Stimulated activated CD4-positive, alpha-beta T cell treated with anti-CD3 and anti-CD28 coated beads, Interleukin-2, amount 100 ng/mL, for 4 hours (primary cell): Measurements from ENCODE around the gene GSTT2.

Source experiments
- DNase-seq: peaks from one replicate; pipeline ENCODE4 v3.0.0-alpha.2; 2020; ENCODE audit warnings: low read depth

GSTT2 gene

DNA sequence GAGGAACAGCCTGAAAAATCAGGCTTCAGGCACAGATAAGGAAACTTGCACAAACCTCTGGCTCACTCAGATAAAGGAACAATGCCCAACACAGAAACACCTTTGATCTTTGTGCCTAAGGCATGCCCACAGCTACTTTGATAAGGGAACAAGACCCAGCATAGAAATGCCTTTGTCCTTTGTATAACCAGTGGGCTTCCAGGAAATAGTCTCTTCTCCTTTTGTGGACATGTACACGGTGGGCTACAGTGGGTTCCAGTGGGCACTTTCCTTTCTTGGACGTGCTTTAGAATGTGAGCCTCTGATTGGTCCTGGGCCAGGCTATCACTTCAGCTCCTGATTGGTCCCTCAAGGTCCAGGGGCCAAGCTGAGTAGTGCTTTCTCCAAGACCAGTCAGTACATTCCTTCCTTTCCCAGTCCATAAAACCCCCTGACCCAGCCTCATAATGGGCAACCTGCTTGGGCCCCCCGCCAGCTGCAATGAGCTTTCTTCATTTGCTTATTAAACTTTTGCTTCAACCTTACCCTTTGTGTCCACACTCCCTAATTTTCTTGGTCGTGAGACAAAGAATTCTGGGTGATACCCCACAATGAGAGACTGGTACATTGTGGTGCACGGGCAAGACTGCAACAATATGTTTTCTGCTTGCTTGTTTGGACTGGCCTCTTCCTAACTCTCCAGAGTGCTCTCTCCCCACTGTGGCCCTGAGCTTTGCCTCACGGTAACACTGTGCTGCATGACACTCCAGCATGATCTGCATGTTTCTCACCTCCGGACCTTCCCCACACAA is 29.5 kb downstream of the GSTT2 start:
- no peak for DNase-seq

DNA sequence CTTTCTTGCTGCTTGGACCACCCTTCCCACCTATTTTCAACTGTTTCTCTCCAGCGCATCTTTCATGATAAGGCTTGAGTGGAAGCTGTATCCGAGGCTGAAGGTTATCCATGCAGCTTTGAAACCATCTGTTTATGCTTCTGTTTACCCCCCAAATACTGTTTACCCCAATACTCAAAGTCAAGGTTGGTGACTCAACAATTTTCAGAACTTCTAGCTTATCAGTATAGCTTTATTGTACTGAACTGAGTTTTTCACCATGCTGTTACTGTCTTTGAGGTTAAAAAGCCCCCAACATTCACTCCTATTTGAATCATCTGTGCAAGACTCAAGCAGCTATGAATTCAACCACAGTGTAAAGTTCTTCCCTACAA is 30.1 kb downstream of the GSTT2 start:
- no peak for DNase-seq

GRCh38 chr22:24011735-24012068 is 31.8 kb downstream of the GSTT2 start:
- DNase-seq = no peak

- DNase-seq = no peak
Measured at GRCh38 chr22:24016156-24016555, 36.2 kb downstream of the GSTT2 start.

GRCh38 chr22:24021304-24021703 is 41.4 kb downstream of the GSTT2 start:
- DNase-seq = no peak

- no peak for DNase-seq
Measured at GRCh38 chr22:24023204-24023789, 43.4 kb downstream of the GSTT2 start.

- no peak for DNase-seq
Measured at GRCh38 chr22:24024354-24024753, 44.4 kb downstream of the GSTT2 start.

GRCh38 chr22:24025475-24025874 is 45.5 kb downstream of the GSTT2 start:
- no peak for DNase-seq

DNA sequence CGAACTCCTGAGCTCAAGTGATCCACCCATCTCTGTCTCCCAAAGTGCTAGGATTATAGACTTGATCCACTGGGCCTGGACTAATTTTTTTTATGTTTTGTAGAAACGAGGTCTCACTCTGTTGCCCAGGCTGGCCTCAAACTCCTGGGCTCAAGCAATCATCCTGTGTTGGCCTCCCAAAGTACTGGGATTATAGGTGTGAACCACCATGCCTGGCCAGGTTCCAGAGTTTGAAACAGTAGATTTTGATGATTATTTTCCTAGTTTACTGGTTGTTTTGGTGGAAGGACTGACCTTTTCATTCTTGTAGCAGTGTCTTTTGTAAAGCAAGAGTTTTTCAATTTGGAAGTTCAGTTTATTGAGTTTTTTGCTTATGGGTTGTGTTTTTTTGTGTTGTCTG is 46.1 kb downstream of the GSTT2 start:
- no peak for DNase-seq

DNA sequence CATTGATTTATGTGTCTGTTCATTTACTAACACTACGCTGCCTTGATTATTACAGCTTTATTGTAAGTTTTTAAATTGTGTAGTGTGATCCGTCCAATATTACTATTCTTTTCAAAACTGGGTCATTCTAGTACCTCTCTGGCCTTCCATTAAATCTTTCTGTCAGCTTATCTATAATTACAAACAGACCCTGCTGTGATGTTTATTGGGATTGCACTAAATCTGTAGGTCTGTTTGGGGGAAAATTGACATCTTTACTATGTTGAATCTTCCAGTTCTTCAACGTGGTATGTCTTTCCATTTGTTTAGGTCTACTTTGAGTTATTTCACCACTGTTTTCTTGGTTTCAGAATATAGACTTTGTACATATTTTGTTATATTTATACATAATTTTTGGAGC is 46.8 kb downstream of the GSTT2 start:
- DNase-seq = no peak

DNA sequence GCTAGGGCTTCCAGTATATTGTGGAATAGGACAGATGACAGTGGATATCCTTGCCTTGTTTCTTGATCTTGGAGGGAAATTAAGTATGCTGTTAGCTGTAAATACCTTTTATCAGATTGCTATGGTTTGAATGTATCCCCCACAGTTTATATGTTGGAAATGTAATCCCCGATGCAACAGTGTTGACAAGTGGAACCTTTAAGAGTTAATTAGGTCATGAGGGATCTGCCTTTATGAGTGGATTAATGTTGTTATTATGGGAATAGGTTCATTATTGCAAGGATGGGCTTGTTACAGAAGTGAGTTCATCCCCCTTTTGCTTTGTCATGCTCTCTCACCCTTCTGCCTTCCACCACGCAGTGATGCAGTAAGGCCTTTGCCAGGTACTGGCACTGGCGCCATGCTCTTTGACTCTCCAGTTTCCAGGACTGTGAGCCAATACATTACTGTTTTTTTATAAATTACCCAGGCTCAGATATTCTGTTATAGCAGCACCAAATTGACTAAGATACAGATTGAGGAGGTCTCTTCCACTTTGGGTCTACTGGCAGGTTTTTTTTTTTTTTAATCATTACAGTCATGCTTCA is 47.5 kb downstream of the GSTT2 start:
- no peak for DNase-seq

GRCh38 chr22:24027991-24028390 is 48.1 kb downstream of the GSTT2 start:
- DNase-seq = no peak

DNA sequence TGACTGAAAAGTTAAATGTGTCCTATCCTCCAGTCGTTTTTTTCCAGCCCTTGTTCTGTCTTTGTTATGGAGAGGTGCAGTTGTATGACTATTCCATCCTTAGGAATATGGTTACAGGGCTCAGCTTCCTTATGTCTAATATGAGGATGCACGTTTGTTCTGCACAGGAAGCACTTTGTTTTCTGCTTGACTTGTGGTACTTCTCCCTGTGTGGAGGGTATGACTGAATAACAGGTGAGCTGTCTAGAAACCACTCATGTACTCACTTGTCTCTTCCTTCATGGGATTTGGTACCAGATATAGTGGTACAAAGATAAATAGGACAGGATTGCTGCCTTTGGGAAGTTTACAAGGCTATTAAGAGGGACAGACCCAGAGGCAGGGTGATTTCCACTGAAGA is 48.6 kb downstream of the GSTT2 start:
- no peak for DNase-seq

DNA sequence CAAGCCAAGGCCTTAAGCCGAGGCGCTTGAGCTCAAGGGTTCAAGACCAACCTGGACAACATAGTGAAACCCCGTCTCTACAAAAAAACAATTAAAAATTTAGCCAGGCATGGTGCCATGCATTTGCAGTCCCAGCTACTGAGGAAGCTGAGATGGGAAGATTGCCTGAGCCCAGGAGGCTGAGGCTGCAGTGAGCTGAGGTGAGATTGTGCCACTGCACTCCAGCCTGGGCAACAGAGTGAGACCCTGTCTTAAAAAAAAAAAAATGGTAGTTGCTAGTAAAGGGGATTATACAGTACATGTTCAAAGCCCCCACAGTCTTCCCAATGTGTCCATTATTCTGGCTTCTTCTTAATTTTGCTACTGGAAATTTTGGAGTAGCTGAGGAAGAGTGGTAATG is 49.4 kb downstream of the GSTT2 start:
- DNase-seq = no peak

- DNase-seq = no peak
Measured at GRCh38 chr22:24030186-24030702, 50.3 kb downstream of the GSTT2 start.
